Tibial artery (tissue), 4 donors: Measurements from ENCODE around the gene SLC25A51.
A peak's percentile ranks its signal among the peaks of the same experiment; 100 is the strongest.

Source experiments
- DNase-seq, 2 donors: peaks; one replicate each; pipeline ENCODE4 v3.0.0-alpha.2; 2019
- H3K27ac ChIP-seq, 2 donors: fragments of 200-600 bp; sonication (generic) in 1 of 2; 1 replicate in 1 of 2; 2 replicates in 1 of 2; pipeline ENCODE4 v1.5.1; 2018 to 2019; ENCODE audit warnings: mild to moderate bottlenecking in 1 of 2
- H3K27me3 ChIP-seq, 2 donors: fragments of 200-600 bp; sonication (generic) in 1 of 2; one replicate each; pipeline versions ENCODE4 v1.5.1 to v1.6.0; 2016 to 2019
- H3K36me3 ChIP-seq, 3 donors: fragments of 200-600 bp; sonication (generic) in 2 of 3; one replicate each; pipeline ENCODE4 v1.5.1; 2016 to 2019; ENCODE audit warnings: mild to moderate bottlenecking in 2 of 3
- H3K4me1 ChIP-seq, 4 donors: fragments of 200-600 bp; sonication (generic) in 2 of 4; 1 replicate in 3 of 4; 2 replicates in 1 of 4; pipeline ENCODE4 v1.5.1; 2016 to 2019
- H3K4me3 ChIP-seq, 2 donors: fragments of 200-600 bp; sonication (generic) in 1 of 2; 1 replicate in 1 of 2; 2 replicates in 1 of 2; pipeline ENCODE4 v1.5.1; 2018 to 2019; ENCODE audit warnings: mild to moderate bottlenecking in 2 of 2
- H3K9me3 ChIP-seq, 3 donors: fragments of 200-600 bp; sonication (generic) in 1 of 3; one replicate each; pipeline ENCODE4 v1.5.1; 2016 to 2019
- intact Hi-C: fragments of 100-400 bp; cut with DNase I; formaldehyde crosslinking; loops from one replicate; pipeline ENCODE4 v1.15.0; 2023; ENCODE audit warnings: low total_unique reads
- TF ChIP-seq, protein P1 (sequence below), 2 experiments: fragments of 200-600 bp in 1 of 2; fragments of 450-650 bp in 1 of 2; IDR thresholded peaks; one replicate each; pipeline ENCODE4 v1.5.1; 2017 to 2019; ENCODE audit warnings: antibody characterized with exemption in 2 of 2, mild to moderate bottlenecking in 1 of 2, moderate library complexity in 1 of 2

The SLC25A51 gene

DNA sequence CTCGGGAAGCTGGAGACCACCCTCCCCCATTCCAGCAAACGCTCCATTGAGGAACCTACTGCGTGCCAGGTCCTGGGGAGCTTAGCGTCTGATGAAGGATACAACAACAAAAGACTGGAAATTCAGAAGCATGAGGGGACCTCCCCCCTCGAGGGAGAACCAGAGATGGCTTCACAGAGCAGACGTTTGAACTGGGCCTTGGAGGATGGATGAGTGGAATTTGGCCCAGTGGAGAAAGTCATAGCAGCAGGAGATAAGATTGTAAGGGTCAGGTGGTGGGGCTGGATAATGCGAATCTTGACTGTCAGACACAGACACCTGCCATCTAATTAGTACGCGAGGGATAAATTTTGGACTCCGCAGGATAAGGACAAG, 1.2 kb upstream of the SLC25A51 start:
- Histone ChIP-seq H3K4me1 (peaks cover 0 to 23% (median 21%) of the 10 kb centered on the region in 4 donors), H3K27ac (peak overlapping the region; percentile 78 to 80), H3K27me3 (no peaks in the 10 kb centered on the region), H3K4me3 (peak overlapping the region; percentile 72 to 83), H3K36me3 (no peaks in the 10 kb centered on the region), H3K9me3 (no peaks in the 10 kb centered on the region)
- intact Hi-C loops = loop anchor here (10.0 kb wide), 1 partner anchor 160 kb away; no protein-coding TSS in a partner anchor
- TF ChIP-seq, protein P1, sequence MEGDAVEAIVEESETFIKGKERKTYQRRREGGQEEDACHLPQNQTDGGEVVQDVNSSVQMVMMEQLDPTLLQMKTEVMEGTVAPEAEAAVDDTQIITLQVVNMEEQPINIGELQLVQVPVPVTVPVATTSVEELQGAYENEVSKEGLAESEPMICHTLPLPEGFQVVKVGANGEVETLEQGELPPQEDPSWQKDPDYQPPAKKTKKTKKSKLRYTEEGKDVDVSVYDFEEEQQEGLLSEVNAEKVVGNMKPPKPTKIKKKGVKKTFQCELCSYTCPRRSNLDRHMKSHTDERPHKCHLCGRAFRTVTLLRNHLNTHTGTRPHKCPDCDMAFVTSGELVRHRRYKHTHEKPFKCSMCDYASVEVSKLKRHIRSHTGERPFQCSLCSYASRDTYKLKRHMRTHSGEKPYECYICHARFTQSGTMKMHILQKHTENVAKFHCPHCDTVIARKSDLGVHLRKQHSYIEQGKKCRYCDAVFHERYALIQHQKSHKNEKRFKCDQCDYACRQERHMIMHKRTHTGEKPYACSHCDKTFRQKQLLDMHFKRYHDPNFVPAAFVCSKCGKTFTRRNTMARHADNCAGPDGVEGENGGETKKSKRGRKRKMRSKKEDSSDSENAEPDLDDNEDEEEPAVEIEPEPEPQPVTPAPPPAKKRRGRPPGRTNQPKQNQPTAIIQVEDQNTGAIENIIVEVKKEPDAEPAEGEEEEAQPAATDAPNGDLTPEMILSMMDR (IDR thresholded peaks at IDR 0.05) = no peak
- DNase-seq = peak in 1 of 2 donors; percentile 34

DNA sequence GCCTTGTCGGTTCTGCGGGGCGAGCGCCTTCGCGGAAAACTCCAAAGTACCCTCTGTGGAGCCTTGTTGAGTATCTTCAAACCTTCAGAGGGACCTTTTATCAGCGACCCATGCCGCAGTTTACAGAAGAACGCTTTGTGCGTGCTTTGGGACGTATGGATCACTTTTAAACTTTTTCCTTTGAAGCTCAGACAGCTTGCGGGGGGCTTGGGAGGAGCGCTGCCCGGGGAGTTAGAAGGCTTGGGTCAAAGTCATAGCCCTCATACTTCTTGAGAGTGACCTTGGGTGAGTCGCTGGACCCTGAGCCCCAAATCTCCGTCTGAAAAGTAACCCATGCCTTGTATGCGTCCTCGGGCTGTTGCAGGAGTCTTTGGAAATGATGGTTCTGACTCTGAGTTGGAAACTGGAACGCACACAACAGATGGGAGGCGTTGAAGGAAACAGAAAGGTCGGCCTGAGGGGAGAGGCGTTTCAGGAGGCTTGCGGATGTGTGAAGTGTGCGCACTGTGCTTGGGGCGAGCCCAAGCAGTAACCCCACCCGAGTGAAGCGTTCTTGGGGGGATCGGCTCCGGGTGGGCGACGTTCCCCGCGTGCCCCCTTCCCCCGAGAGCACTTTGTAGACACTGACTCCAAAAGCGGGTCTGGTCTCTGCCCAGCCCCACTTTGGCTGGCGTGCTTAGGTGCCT, 661 bp upstream of the SLC25A51 start:
- no peaks in the 10 kb centered on the region for H3K27me3 ChIP-seq
- peaks cover 0 to 23% (median 21%) of the 10 kb centered on the region in 4 donors for H3K4me1 ChIP-seq
- peak overlapping the region; percentile 72 to 83 for H3K4me3 ChIP-seq
- intact Hi-C loops = loop anchor here (5.0 to 10.0 kb wide), 3 partner anchors 160 to 518 kb away; partner anchors contain the start of gene IGFBPL1
- H3K9me3 ChIP-seq = no peaks in the 10 kb centered on the region
- peak in 1 of 2 donors; percentile 63 for DNase-seq
- TF ChIP-seq, protein P1 (IDR thresholded peaks at IDR 0.05) = no peak
- H3K36me3 ChIP-seq = peaks cover 0 to under 1% (median under 1%) of the 10 kb centered on the region in 3 donors
- H3K27ac ChIP-seq = peak overlapping the region; percentile 78 to 80

DNA sequence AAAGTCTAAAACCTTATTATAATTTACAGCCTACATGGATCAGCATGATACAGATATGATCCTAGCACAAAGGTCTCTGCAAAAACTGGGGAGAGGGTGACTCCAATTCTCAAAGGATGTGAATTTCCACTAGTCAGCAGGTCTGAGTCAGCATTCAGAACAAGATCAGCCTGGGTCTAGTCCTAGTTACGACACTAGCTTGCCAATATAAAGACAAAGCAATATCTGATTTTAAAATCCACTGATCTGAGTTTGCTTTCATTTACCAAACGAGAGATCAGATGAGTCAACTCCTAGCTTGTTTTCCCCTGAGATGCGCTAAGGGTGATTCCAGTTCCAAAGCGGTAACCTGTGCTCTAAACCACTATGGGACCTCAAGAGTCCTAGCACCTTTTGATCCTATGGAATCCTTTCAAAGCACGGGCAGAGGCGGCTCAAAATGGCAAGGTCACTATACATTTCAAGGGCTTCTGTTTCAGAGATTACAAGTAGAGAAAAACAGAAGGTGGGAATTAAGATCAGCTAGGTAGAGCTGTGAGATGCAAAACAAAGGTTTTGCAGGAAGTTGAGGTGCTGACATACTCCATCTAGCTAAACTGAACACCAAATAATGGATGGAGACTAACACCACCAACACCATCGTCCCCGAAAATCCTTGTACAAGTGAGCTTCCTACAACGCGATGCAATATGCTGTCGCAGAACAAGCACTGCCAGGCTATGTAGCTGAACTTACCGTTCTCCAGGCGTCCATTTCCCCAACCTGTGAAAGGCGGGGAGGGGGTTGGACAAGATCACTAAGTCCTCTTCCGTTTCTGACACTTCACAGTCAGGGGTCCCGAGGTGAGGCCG, 906 bp downstream of the SLC25A51 start:
- Histone ChIP-seq H3K27me3 (no peaks in the 10 kb centered on the region), H3K4me1 (peaks cover 0 to 23% (median 21%) of the 10 kb centered on the region in 4 donors), H3K36me3 (peaks cover 13 to 16% (median 16%) of the 10 kb centered on the region in 3 donors), H3K4me3 (peak overlapping the region; percentile 72 to 83), H3K9me3 (no peaks in the 10 kb centered on the region), H3K27ac (peak overlapping the region; percentile 78 to 80)
- TF ChIP-seq, protein P1 (IDR thresholded peaks at IDR 0.05) = no peak
- intact Hi-C loops = loop anchor here (5.0 to 10.0 kb wide), 3 partner anchors 158 to 519 kb away; partner anchors contain the start of gene IGFBPL1
- DNase-seq = peak in 1 of 2 donors; percentile 20

DNA sequence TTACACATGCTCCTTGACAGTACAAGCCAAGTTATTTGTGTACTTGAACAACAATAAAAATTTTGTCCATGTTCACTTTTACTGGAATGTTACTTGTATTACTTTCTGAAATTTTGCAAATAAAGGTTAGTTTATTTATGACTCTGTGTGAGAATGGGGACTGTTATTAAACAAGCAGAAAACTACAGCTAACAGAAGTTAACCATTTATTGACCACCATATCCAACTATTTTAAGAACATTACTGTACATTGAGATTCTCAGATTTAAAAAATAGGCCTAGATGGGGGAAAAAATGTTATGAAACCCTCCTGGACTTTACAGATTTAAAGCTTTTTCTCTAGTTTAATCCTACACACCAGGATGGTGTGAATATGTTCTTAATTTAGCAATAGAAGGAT, 1.8 kb downstream of the SLC25A51 start:
- intact Hi-C loops = loop anchor here (5.0 to 10.0 kb wide), 3 partner anchors 157 to 520 kb away; partner anchors contain the start of gene IGFBPL1
- Histone ChIP-seq H3K36me3 (peaks cover 18 to 25% (median 18%) of the 10 kb centered on the region in 3 donors), H3K9me3 (no peaks in the 10 kb centered on the region), H3K4me3 (no peak overlapping the region), H3K27me3 (no peaks in the 10 kb centered on the region), H3K27ac (no peak overlapping the region), H3K4me1 (peaks cover 0 to 23% (median 21%) of the 10 kb centered on the region in 4 donors)
- no peak for DNase-seq
- TF ChIP-seq, protein P1 (IDR thresholded peaks at IDR 0.05) = no peak

DNA sequence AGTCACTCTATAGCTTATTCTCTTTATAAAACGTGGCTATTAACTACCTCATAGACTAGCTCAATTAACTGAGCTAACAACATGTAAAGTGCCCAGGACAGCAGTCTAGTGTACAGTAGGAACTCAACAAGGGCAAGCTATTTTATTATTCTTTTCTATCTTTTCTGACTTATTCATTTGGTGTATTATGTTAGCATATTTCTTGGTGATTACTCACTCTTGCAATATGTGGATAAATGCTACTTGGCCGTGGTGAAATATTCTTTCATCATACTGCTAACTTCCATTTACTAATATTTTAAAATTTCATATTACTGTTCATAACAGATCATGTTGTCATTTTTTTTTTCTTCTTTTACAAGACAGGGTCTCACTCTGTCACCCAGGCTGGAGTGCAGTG, 4.9 kb downstream of the SLC25A51 start:
- DNase-seq = no peak
- H3K4me3 ChIP-seq = no peak overlapping the region
- H3K27ac ChIP-seq = no peak overlapping the region
- peaks cover 37 to 55% (median 39%) of the 10 kb centered on the region in 3 donors for H3K36me3 ChIP-seq
- H3K27me3 ChIP-seq = no peaks in the 10 kb centered on the region
- intact Hi-C loops = no loop called here
- peaks cover 0 to 15% (median 12%) of the 10 kb centered on the region in 4 donors for H3K4me1 ChIP-seq
- TF ChIP-seq, protein P1 (IDR thresholded peaks at IDR 0.05) = no peak
- H3K9me3 ChIP-seq = no peaks in the 10 kb centered on the region
